GM19438 (cell line): ENCODE data around the gene TRIM14.

Source experiments
- ATAC-seq: cut with Tn5 transposase; IDR thresholded peaks from one replicate; pipeline ENCODE4 v1.9.1; 2021; ENCODE audit warnings: low read depth; ENCODE audit not compliant: unreplicated experiment

Gene TRIM14, protein sequence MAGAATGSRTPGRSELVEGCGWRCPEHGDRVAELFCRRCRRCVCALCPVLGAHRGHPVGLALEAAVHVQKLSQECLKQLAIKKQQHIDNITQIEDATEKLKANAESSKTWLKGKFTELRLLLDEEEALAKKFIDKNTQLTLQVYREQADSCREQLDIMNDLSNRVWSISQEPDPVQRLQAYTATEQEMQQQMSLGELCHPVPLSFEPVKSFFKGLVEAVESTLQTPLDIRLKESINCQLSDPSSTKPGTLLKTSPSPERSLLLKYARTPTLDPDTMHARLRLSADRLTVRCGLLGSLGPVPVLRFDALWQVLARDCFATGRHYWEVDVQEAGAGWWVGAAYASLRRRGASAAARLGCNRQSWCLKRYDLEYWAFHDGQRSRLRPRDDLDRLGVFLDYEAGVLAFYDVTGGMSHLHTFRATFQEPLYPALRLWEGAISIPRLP

DNA sequence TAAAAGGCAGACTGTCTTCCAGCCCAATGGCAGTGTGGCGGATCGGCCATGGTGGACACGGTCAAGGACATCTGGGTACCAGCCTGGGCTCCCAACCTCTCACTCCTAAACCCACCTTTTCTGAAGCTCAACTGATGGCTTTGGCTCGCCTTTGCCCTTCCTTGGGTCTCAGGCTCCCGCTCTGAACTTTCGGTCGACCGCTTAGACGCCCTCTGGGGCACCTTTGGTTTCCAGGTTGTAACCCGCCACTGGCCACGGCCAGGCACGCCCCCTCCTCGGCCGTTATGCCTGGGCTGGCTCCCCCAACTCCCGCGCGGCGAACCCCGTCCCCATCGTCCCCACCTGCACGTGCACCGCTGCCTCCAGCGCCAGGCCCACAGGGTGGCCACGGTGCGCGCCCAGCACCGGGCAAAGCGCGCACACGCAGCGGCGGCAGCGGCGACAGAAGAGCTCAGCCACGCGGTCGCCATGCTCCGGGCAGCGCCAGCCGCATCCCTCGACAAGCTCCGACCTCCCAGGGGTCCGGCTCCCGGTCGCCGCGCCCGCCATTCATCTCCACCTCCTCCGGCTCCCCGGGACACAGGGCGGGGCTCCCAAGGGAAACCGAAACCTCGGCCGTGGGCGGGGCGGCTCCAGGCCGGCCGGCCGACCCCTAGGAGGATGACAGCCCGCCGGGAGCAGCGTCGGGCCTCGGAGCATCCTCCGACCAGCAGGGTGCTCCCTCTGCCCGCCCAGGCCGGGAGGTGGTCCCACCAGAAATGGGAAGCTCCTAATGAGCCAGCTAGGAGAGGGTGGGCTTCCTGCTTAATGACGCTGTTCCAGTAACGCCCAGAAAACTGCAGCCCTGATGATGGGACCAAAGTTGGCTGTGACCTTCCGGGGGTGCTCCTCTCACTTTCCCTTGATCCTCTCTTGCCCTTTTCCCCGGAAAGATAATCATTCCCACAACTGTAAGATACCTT lies at the start of gene TRIM14:
Gene TRIM14 (minus strand): TSS at position 583 of the 962 bp plus-strand sequence. CDS start 34 bp downstream, at position 549.
- peak; percentile 59 for ATAC-seq

DNA sequence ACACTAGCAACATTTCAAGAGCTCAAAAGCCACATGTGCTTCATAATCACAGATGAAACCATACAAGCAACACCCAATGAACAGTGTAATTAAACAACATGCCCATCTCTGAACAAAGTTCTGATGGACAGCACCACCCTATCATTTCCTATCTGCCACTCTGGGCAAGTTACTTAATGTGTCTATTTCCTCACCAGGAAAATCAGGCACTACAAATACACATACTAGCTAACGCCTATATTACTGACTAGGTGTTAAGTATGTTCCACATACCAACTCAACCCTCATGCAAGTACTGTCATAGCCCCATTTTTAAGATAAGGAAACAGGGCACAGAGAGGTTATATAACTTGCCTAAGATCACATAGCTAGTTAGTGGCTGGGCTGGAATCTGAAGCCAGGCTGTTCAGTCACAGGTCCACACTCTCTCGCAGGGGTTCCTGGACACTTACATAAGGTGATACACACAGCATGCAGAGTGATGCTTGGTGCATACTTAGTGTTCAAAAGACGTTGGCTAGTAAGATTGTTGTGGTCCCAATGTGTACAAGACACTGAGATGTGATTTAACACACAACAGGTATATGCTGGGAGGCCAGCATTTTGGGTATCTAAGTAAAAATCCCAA lies 49.2 kb upstream of the TRIM14 start:
- no peak for ATAC-seq

DNA sequence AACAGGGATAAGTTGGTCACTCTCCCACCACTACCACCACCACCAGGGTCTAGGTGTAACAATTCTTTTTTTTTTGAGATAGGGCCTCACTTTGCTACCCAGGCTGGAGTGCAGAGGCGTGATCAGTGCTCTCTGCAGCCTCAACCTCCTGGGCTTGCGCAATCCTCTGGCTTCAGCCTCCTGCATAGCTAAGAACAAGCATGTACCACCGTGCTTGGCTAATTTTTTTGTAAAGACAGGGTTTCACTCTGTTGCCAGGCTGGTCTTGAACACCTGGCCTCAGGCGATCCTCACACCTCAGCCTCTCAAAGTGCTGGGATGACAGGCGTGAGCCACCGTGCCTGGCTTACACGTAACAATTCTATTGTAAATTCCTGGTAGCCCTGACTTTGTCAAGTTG lies 45.9 kb upstream of the TRIM14 start:
- ATAC-seq: no peak

DNA sequence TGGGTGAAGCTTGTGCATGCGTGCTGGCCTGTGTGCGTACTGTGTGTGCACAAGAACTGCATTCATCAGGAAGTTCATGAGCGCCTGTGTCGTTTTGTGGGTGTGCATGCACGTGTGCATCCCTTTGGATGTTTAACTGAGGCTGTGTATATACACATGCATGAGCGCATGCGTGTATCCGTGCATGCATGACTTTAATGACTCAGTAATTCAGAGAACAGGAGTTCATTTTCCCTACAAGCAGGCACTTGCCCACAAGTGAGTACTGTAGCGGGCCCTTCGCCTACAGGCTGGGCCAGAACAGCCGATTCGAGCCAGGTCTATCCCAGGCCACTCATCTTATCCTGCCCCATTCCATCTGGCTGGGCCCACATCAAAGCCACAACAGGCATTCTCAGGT lies 43.6 kb upstream of the TRIM14 start:
- ATAC-seq: no peak

DNA sequence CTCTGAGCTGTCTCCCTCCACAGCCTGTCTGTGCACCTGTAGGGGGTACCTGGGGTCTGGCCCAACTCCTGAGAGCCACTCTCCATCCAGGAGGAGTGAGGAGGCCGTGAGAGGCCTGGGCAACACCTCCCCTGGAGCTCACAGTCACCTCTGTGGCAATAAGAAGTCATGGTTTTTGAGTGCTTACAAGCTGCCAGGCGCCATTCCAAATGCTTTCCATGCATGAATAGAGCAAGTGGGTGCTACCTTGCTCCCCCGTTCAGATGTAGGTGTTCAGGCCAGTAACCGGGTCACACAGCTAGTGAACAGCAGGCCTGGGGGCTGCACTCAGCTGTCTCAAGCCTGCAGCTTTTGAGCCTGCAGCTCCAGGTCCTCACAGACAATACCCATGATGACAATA lies 42.8 kb upstream of the TRIM14 start:
- no peak for ATAC-seq

DNA sequence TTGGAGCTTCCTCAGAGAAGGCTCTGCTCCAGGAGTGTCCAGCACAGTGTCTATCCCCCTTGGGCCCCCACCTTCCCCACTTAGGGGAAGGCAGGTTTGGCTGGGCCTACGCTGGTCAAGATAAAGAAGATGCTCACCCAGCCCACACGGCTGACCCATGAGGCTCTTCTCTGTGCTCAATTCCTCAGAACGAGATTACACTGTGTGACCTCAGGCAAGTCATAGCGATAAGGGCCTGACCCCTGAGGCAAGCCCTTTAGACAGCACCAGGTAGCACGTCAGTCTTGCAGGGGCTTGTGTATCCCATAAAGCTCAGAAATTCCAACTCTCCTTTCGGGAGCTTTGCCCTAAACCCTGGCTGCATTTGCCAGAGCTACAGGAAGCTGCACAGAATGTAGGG lies 40.8 kb upstream of the TRIM14 start:
- no peak for ATAC-seq

DNA sequence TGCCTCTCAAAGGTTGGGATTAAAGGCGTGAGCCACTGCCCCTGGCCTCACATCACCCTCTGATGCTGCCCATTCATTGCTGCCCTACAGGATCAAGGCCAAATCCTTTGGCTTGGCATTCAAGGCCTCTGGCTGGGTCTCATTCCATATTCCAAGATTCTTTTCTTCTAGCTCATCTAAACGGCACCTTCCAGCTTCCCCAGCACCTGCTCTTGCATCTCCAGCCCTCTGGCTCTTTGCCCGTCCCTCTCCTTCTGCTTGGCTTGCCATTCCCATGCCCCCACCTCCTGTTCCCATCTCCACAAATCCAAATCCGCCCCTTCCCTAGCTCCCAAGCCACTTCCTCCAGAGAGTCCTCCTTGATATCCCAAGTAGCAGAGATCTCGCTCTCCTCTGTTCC lies 40.3 kb upstream of the TRIM14 start:
- ATAC-seq: no peak

DNA sequence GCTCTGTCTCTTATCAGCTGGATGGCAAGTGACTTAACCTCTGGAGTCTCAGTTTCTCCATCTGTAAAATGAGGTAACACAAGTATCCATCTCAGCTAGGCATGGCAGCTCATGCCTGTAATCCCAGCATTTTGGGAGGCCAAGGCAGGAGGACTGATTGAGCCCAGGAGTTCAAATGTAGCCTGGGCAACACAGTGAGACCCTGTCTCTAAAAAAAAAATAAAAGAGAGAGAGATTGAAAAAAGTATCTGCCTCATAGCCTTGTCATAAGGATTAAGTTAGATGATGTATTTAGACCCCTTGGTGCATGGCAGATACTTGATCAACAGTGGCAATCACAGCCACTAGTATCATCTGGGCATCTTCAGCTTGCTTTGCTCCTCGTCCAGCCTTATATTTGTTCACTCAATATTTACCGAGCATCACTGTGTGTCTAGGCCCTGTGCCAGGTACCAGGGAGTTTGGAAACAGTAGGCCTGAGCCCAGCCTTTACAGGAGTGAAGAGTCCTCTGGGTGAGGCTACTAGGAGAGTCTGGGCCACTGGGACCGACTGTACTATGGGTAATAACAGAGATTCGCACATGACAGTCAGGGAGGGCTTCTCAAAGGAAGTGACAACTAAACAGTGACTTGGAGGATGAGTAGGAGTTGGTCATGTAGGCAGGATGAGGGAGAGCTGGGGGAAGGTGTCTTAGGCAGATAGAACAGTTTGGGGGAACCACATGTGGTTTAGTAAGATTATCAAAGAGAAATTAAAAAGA lies 39.2 kb upstream of the TRIM14 start:
- no peak for ATAC-seq

DNA sequence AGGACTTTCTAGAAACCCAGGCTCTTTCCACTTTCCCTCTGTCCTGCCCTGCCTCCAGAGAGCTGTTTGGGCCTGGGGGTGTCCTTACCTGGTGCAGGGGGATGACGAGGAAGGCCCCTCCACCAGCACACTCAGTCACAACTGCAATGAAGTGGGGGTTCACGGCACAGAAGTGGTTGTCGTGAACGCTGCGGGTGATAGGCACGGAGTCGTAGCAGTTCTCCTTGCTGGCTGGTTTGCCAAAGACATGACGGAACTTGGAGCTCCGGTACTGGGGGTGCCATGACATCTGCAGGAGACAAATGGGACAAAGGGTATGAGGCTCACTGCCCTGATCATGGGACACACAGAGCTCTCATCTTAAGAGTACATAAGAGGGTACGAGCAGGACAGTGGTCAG lies 38.4 kb upstream of the TRIM14 start:
- no peak for ATAC-seq

DNA sequence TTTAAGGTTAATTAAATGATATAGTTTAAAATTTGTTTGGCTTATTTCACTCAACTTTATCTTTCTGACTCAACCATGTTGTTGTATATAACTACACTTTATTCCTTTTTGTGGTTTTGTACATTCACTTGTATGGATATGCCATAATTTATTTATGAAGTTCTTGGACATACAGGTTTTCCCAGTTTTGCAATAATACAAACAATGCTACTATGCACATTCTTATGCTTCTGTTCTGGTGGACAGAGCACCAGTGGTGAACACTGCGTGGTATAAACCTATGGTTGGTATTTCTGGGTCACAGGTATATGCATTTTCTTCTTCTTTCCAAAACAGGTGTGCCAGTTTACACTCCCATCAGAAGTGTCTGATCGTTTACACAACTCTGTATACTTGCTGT lies 35.7 kb upstream of the TRIM14 start:
- ATAC-seq: no peak

DNA sequence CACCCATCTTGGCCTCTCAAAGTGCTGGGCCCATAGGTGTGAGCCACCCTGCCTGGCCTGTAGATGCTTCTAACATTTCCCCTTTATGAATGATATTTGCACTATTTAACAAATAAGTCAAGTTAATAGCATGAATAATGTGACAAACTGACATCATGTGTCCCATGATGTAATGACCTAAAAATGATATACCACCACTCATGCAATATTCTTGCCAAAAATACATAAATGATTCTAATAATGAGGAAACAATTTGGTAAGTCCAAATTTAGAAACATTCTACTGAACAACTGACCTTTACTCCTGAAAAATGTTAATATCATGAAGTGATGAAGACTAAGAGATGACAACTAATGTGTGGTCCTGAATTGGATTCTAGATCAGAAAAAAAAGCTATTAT lies 33.5 kb upstream of the TRIM14 start:
- ATAC-seq: no peak

DNA sequence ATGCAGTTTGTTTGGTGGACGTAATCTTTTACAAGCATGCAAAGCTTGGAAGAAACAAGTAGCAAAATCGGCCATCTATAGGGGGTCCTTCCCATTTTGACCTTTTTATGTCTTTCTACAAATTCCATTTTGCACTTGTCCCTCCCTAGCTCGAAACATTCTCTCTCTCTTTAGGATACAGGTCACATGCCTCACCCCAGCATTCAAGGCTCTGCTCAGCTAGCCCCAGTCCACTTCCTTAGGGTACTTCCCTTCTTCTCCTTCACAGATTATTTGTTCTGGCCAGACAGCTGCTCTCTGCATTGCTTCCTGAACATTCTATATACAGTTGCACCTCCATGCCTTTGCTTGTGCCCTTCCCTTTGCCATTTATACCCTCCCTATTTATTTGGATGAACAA lies 31.7 kb upstream of the TRIM14 start:
- no peak for ATAC-seq

DNA sequence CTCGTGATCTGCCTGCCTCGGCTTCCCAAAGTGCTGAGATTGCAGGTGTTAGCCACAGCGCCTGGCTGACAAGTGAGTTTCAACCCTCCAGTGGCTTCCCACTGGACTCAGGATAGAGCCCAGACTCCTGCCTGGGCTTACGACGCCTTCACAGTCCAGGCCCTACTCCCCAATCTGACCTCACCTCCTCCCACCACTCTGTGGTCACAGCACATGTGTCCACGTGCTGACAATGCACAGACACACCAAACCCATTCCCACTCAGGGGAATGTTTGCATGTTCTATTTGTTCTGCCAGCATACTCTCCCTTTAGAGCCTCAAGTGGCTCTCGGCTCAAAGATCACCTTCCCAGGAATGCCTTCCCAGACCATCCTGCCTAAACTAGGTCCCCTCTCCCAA lies 31.1 kb upstream of the TRIM14 start:
- no peak for ATAC-seq

DNA sequence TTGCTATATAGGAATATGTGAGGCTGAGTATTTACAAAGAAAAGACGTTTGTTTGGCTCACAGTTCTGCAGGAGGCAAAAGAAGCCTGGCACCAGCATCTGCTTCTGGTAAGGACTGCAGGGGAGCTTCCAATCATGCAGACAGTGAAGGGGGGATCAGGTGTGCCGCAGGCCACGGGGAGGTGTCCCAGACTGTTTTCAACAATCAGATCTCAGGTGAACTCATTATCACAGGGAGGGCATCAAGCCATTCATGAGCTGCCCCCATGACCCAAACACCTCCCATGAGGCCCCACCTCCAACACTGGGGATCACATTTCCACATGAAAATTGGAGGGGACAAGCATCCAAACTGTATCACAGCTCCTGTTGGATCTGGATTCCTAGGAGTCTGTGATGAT lies 30.4 kb upstream of the TRIM14 start:
- no peak for ATAC-seq

DNA sequence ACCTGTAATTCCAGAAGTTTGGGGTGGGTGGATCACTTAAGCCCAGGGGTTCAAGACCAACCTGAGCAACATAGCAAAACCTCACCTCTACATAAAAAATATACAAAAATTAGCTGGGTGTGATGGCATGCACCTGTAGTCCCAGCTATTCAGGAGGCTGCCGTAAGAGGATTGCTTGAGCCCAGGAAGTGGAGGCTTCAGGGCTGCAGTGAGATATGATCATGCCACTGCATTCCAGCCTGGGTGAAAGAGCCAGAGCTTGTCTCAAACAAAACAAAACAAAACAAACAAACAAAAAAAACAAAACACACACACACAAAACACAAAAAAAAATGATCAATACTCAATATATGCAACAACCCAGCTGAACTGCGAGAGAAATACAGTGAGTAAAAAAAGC lies 29.5 kb upstream of the TRIM14 start:
- ATAC-seq: no peak

DNA sequence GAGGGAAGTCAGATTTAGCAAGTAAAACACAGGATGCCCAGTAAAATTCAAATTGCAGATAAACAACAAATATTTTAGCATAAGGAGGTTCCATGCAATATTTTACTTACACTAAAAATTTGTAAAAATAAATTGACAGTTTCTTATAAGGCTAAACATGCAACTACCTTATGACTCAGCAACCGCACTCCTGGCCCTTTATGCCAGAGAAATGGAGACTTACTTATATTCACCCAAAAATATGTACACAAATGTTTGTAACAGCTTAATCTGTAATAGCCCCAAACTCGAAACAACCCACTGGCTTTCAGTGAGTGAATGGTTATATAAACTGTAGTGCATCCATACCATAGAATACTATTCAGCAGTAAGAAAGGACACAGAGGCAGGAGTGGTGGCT lies 28.6 kb upstream of the TRIM14 start:
- no peak for ATAC-seq

DNA sequence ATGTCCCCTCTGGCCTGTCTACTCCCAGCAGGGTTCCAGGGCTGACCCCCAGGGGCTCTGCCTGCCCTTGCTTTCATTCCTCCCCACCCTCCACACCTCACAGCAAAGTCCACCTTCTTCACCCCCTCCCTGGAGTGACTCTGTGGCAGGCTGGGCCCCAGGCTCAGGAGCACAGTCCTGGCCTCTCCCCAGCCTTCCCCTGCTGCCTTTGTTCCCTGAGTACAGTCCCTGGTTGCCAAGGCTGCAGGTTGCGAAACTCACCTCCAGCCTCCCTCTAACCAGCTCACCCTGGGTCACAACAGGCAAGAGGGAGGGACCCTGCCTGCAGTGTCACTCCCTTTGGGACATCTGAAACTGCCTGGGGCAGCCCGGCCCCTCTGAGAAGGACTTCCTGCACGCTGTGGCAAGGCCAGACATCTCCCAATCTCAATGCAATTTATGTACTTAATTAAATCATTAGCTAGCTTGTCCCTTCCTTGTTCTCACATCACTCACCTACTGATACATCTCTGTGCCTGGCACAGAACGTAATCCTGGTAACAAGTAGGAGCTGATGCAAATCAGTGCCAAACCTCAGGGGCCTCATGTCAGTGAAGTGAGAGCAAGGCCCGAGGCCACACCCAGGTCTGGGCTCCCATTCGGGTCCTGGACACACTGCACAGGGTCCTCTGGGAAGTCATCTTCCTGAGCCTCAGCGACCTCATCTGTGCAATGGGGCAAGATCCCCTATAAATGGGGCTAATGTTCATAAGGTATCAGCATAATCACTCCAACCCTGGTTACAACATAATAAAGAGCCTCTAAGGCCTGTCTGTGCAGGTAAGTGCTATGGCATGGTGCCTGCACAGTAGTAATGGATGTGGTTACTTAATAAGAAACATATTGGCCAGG lies 27.3 kb upstream of the TRIM14 start:
- no peak for ATAC-seq

DNA sequence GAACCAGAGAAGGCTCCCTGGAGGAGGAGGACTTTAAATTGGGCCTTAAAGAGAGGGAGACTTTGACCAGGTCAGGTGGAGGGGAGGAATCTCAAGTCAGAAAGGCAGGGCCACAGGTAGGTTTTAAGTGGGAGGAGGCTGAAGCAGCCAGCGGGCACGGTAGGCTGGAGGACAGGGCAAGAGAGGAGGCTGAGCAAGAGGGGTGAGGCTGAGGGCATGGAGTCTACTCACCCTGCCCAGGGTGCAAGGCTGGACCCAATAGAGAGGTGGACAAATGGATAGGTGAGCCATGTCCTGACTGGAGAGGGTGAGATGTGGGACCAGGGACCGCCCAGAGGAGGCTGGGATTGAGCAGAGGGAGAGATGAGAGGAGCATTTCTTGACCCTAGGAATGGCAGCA lies 25.6 kb upstream of the TRIM14 start:
- ATAC-seq: no peak

DNA sequence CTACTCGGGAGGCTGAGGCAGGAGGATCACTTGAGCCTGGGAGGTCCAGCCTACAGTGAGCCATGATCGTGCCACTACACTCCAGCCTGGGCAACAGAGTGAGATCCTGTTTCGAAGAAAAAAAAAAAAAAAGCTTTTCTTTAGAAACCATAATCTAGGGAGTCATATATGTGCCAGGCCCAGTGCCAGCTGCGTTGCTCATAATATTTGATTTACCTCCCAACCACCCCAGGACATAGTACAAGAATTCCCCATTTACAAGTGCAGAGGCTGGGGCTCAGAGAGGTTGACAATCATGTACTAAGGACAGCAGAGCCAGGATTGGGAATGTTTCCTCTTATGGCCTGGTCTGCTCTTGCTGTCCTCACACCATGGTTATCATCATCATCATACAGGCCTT lies 25.1 kb upstream of the TRIM14 start:
- ATAC-seq: no peak
